ENCODE results near the gene MED31. TPM values are rescaled to one million over a fixed set of nuclear protein-coding genes. Genes with fewer than 3 reads are reported as not detected.
"Not testable (repeated sequence)": the region's sequence is repeated elsewhere in the genome, so short reads cannot be mapped to it uniquely, and the experiment has no call there.

Gene MED31
- total RNA-seq, 1 experiment from 2014 or later = 41.4 TPM

DNA sequence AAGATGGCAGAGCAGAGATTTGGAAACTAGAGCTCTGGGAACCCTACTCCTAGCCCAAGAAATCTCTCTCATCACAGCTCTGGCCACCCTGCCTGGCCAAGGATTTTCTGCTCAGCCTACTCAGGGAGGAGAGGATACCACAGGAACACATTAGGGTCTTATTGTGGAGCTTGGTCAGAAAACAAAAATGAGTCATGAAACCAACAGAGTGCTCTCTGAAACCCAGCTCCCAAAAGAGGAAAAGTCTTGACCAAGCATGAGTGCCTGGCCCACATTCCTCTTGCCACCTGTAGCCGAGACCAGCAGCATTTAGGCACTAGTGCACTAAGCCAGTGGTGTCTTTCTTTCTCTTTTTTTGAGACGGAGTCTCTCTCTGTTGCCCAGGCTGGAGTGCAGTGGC is 43.6 kb upstream of the MED31 start:
- no TSS peak for BruUV-seq (replicated peaks)
- TF ChIP-seq CTCF (conservative IDR thresholded peaks at IDR 0.05) (no peak), EZH2 (IDR thresholded peaks at IDR 0.05; ENCODE audit: low read depth) (no peak)
- H3K9me3 ChIP-seq (ENCODE audit: insufficient read depth, low read depth) = no peaks in the 10 kb centered on the region
- no peak overlapping the region for H3K27ac ChIP-seq
- H3K79me2 ChIP-seq (ENCODE audit: low read depth) = no peaks in the 10 kb centered on the region
- H3K4me1 ChIP-seq (replicated peaks; ENCODE audit: insufficient read depth) = peaks cover 10% of the 10 kb centered on the region
- no peaks in the 10 kb centered on the region for H4K20me1 ChIP-seq (ENCODE audit: insufficient read depth)
- POLR2A ChIA-PET (ENCODE audit: unreplicated experiment) = no interaction called here
- H3K4me2 ChIP-seq = no peak overlapping the region
- CTCF ChIA-PET = interaction anchor here (0.5 kb wide), 1 partner anchor 25 kb away, joined by 3 read pairs; no protein-coding TSS in a partner anchor
- peak in 1 of 2 experiments; percentile 3 for DNase-seq
- H3K27me3 ChIP-seq (ENCODE audit: insufficient read depth, low read depth) = peaks cover 12% of the 10 kb centered on the region; the same call in 1 of the 2 replicates
- H3K9me2 ChIP-seq (ENCODE audit: insufficient read depth) = no peaks in the 10 kb centered on the region
- intact Hi-C loops (cut with micrococcal nuclease; ENCODE audit: unreplicated experiment) = no loop called here
- H3K4me3 ChIP-seq = no peak overlapping the region
- no peaks in the 10 kb centered on the region for H3F3A ChIP-seq (ENCODE audit: insufficient read depth, low read depth)
- no peak overlapping the region for H2AFZ ChIP-seq
- H3K36me3 ChIP-seq (ENCODE audit: low read depth) = no peaks in the 10 kb centered on the region

GRCh38 chr17:6691958-6692357 is 40.6 kb upstream of the MED31 start:
- H3K9me2 ChIP-seq (ENCODE audit: insufficient read depth); POLR2A ChIA-PET (ENCODE audit: unreplicated experiment); H3K27ac ChIP-seq; H3K4me3 ChIP-seq; H3K9me3 ChIP-seq (ENCODE audit: insufficient read depth, low read depth); H2AFZ ChIP-seq; DNase-seq; H3K79me2 ChIP-seq (ENCODE audit: low read depth); CTCF ChIA-PET; H4K20me1 ChIP-seq (ENCODE audit: insufficient read depth); intact Hi-C loops (cut with micrococcal nuclease; ENCODE audit: unreplicated experiment); H3K4me2 ChIP-seq; H3F3A ChIP-seq (ENCODE audit: insufficient read depth, low read depth); H3K36me3 ChIP-seq (ENCODE audit: low read depth); BruUV-seq (replicated peaks); H3K4me1 ChIP-seq (replicated peaks; ENCODE audit: insufficient read depth): not testable (repeated sequence)
- peaks cover 12% of the 10 kb centered on the region; the same call in 1 of the 2 replicates for H3K27me3 ChIP-seq (ENCODE audit: insufficient read depth, low read depth)

- BruUV-seq (replicated peaks) = no TSS peak
- no peak overlapping the region for H3K4me2 ChIP-seq
- H3K27ac ChIP-seq = no peak overlapping the region
- no peaks in the 10 kb centered on the region for H3K79me2 ChIP-seq (ENCODE audit: low read depth)
- intact Hi-C loops (cut with micrococcal nuclease; ENCODE audit: unreplicated experiment) = no loop called here
- ChIA-PET CTCF (interaction anchor here (0.5 to 0.6 kb wide), 2 partner anchors 21 to 314 kb away, joined by 3 to 5 read pairs; no protein-coding TSS in a partner anchor), POLR2A (ENCODE audit: unreplicated experiment) (no interaction called here)
- H3K27me3 ChIP-seq (ENCODE audit: insufficient read depth, low read depth) = peaks cover 12% of the 10 kb centered on the region; the same call in 1 of the 2 replicates
- no peak for TF ChIP-seq CTCF (conservative IDR thresholded peaks at IDR 0.05)
- no peak for TF ChIP-seq EZH2 (IDR thresholded peaks at IDR 0.05; ENCODE audit: low read depth)
- no peak for DNase-seq
- no peaks in the 10 kb centered on the region for H3K9me3 ChIP-seq (ENCODE audit: insufficient read depth, low read depth)
- H3F3A ChIP-seq (ENCODE audit: insufficient read depth, low read depth) = no peaks in the 10 kb centered on the region
- no peaks in the 10 kb centered on the region for H3K36me3 ChIP-seq (ENCODE audit: low read depth)
- no peaks in the 10 kb centered on the region for H3K4me1 ChIP-seq (replicated peaks; ENCODE audit: insufficient read depth)
- no peaks in the 10 kb centered on the region for H3K9me2 ChIP-seq (ENCODE audit: insufficient read depth)
- no peak overlapping the region for H2AFZ ChIP-seq
- H4K20me1 ChIP-seq (ENCODE audit: insufficient read depth) = no peaks in the 10 kb centered on the region
- H3K4me3 ChIP-seq = no peak overlapping the region
Measured at GRCh38 chr17:6691546-6691945, 40.1 kb upstream of the MED31 start.

DNA sequence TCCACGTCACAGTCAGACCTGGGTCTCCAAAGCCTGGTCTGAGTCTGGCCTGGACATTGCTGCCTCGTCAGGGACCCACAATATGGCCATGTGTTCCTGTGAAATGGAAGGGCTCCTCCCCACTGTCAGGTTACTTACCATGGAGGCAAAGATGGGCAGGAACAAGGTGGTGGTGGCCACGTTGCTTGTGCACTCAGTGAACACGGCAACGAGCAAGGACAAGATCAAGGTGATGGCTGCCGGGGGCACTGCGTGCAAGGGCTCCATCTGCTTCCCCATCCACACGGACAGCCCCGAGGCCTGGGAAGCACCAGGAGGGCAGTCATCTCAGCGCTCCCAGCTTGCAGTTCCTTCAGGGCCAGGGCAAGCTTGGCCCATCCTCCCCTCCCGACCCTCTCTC is 39.2 kb upstream of the MED31 start:
- POLR2A ChIA-PET (ENCODE audit: unreplicated experiment) = no interaction called here
- CTCF ChIA-PET = no interaction called here
- no peak for TF ChIP-seq EZH2 (IDR thresholded peaks at IDR 0.05; ENCODE audit: low read depth)
- TF ChIP-seq CTCF (conservative IDR thresholded peaks at IDR 0.05) = no peak
- intact Hi-C loops (cut with micrococcal nuclease; ENCODE audit: unreplicated experiment) = no loop called here
- H3F3A ChIP-seq (ENCODE audit: insufficient read depth, low read depth) = no peaks in the 10 kb centered on the region
- H3K9me2 ChIP-seq (ENCODE audit: insufficient read depth) = no peaks in the 10 kb centered on the region
- H3K79me2 ChIP-seq (ENCODE audit: low read depth) = no peaks in the 10 kb centered on the region
- no TSS peak for BruUV-seq (replicated peaks)
- H3K27me3 ChIP-seq (ENCODE audit: insufficient read depth, low read depth) = peaks cover 12% of the 10 kb centered on the region; the same call in 1 of the 2 replicates
- no peak overlapping the region for H3K4me3 ChIP-seq
- no peak overlapping the region for H2AFZ ChIP-seq
- H3K4me1 ChIP-seq (replicated peaks; ENCODE audit: insufficient read depth) = no peaks in the 10 kb centered on the region
- no peaks in the 10 kb centered on the region for H3K9me3 ChIP-seq (ENCODE audit: insufficient read depth, low read depth)
- no peak overlapping the region for H3K4me2 ChIP-seq
- H3K36me3 ChIP-seq (ENCODE audit: low read depth) = no peaks in the 10 kb centered on the region
- no peaks in the 10 kb centered on the region for H4K20me1 ChIP-seq (ENCODE audit: insufficient read depth)
- no peak overlapping the region for H3K27ac ChIP-seq
- no peak for DNase-seq

Data from PC-9 (cell line).